GM18520 (cell line): ENCODE measurements around the gene HAGHL.
A peak's percentile ranks its signal among the peaks of the same experiment; 100 is the strongest.

ENCODE experiments used
- ATAC-seq: cut with Tn5 transposase; IDR thresholded peaks from one replicate; pipeline ENCODE4 v1.9.1; 2021; ENCODE audit not compliant: unreplicated experiment

The HAGHL gene, protein sequence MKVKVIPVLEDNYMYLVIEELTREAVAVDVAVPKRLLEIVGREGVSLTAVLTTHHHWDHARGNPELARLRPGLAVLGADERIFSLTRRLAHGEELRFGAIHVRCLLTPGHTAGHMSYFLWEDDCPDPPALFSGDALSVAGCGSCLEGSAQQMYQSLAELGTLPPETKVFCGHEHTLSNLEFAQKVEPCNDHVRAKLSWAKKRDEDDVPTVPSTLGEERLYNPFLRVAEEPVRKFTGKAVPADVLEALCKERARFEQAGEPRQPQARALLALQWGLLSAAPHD

GRCh38 chr16:726438-727290, at the start of gene HAGHL, which contains the start of gene CCDC78:
Gene HAGHL, plus strand, starts transcription at chr16:727106. Its CDS starts 404 bp downstream, at chr16:727510.
Gene CCDC78, minus strand, starts transcription at chr16:726443. Its CDS starts 76 bp downstream, at chr16:726367.
- no peak for ATAC-seq

DNA sequence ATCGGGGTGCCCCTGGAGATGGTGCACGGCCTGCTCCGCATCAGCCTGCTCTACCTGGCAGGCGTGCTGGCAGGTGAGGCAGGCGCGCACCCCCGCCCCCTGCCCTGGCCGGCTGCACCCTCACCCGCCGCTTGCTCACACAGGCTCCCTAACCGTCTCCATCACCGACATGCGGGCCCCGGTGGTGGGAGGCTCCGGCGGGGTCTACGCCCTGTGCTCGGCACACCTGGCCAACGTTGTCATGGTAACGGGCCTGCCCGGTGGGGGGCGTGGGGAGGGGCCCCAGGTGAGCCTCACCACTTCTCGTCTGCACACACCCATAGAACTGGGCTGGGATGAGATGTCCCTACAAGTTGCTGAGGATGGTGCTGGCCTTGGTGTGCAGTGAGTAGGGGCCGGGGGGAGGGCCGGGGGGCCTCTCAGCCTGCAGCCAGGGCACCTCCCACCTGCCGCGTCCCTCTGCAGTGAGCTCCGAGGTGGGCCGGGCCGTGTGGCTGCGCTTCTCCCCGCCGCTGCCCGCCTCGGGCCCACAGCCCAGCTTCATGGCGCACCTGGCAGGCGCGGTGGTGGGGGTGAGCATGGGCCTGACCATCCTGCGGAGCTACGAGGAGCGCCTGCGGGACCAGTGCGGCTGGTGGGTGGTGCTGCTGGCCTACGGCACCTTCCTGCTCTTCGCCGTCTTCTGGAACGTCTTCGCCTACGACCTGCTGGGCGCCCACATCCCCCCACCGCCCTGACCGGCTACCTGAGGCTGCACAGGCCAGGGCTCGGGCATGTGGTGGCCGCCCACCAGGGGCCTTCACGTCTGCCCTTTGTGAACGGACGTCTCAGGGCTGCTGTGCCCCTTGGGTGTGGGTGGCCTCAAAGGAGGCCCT, 49.4 kb upstream of the HAGHL start:
- no peak for ATAC-seq

- ATAC-seq, result no peak
These were observed 48.6 kb upstream of the HAGHL start for GRCh38 chr16:678209-678857.

GRCh38 chr16:678858-679813, 47.8 kb upstream of the HAGHL start:
- ATAC-seq, result no peak

DNA sequence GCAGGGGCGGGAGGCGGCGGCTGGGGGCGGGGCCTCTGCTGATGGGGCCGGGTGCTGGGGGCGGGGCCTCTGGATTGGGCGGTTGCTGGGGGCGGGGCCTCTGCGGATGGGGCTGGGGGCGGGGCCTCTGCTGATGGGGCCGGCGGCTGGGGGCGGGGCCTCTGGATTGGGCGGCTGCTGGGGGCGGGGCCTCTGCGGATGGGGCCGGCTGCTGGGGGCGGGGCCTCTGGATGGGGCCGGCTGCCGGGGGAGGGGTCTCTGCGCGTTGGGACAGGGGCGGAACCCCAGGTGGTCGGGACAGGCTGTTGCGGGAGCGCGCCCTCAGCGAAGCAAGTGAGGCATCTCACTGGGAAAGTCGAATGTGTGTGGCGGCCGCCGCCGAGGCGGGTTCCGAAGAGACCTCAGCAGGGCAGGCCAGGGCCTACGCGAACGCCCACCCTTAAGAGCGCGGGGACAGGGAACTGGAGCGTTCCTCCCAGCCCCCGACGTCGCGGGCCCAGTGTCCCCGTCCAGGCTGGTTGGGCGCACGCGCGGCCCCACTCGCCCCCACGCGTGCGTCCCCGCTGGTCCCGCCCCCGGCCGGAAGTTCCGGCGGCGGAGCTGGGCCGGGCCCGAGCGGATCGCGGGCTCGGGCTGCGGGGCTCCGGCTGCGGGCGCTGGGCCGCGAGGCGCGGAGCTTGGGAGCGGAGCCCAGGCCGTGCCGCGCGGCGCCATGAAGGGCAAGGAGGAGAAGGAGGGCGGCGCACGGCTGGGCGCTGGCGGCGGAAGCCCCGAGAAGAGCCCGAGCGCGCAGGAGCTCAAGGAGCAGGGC, 46.9 kb upstream of the HAGHL start, which contains the start of gene STUB1:
TSS of gene STUB1 (plus strand) at position 597 of the 811 bp plus-strand sequence. CDS start at position 713, 116 bp downstream.
- ATAC-seq, result no peak

DNA sequence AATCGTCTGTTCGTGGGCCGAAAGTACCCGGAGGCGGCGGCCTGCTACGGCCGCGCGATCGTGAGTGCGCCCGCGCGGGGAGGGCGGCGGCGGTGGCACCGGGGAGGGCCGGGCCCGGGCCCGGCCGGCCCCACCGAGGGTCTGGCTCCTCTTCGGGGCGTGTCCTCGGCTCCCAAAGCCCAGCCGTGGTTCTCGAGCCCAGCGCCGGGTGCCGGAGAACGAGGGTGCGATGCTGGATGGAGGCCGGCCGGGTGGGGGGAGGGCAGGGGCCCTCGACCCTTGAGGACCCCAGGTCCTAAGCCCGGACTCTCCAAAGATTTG, 46.3 kb upstream of the HAGHL start:
- no peak for ATAC-seq

GRCh38 chr16:680967-681745, 45.8 kb upstream of the HAGHL start:
- no peak for ATAC-seq

DNA sequence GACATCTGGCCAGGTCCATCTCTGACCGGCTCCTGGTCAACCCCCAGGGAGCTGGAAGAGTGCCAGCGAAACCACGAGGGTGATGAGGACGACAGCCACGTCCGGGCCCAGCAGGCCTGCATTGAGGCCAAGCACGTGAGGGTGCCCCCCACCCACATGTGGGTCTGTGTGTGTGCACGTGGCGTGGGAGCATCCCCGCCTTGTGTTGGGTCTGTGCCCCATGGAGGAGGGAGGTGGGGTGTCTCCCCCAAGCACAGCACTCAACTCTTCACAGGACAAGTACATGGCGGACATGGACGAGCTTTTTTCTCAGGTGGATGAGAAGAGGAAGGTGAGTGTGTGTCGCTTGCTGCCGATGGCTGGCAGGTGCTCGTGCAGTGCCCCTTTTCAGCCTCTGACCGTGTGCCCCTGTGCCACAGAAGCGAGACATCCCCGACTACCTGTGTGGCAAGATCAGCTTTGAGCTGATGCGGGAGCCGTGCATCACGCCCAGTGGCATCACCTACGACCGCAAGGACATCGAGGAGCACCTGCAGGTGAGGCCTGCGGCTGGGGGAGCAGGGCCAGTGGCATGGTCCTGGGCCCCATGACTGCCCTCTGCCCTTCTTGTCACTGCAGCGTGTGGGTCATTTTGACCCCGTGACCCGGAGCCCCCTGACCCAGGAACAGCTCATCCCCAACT, 45.0 kb upstream of the HAGHL start:
- ATAC-seq, result no peak

GRCh38 chr16:682493-683395, 44.2 kb upstream of the HAGHL start:
- no peak for ATAC-seq

DNA sequence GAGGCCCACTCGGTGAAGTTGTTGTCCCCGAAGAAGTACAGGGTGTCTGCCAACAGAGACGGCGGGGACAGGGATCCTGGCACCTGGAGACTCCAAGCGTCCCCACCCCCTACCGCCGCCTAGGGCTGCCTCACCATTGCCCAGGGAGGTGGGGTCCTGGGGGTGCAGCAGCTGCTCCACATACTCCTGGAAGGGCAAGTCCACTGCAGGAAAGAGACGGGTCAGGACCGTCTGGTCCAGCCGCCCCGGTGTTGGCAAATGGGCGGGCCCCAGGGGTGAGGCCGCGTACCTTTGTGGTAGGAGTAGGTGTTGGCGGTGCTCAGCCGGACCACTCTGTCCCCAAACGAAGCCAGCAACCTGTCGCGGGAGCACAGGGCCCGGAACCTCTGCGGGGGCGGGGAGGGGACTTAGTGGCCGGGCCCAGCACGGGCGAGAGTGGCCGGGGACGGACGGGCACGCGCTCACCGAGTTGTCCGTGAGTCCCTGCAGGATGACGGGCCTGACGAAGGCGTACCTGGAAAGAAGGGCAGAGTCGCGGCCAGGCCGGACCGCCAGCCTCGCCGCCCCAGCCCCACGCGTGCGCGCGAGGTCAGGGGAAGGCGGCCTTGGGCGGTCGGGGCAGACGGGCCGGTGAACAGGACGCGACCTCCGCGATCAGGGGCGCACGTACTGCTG, 43.4 kb upstream of the HAGHL start:
- no peak for ATAC-seq

DNA sequence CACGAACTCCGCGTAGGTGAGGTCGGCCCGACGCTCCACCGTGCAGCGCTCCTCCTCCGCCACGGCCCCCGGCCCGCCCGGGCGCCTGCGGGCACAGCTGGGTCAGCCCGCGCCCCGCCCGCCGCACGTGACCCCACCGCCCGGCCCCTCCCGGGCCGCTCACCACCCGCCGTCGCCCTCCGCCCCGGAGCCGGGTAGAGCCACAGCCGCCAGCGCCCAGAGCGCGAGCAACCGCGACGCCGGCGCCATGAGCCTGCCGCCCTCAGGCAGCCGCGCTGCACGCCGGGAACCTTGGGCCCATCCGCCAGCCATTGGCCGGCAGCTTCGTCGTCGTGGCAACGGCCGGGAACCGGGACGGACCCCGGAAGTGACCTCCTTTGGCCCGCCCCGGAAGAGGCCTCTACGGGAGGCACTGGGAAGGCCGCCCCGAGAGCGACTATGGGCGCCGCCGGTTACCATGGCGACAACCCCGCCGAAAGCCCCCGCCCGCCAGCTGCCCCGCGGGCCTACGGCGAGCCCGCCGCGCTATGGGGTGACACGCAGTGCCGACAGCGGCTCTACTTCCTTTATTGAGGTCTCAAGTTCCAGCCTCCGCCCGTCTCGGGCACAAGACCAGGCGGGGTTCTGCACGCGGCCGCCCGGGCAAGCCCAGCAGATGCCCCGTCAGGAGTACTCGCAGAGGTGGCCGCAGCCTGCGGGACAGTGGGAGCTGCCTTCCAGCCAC, 42.7 kb upstream of the HAGHL start, which contains the start of gene JMJD8:
TSS of gene JMJD8 (minus strand) at position 264 of the 724 bp plus-strand sequence. CDS start at position 249, 15 bp downstream.
- peak; percentile 70 for ATAC-seq

GRCh38 chr16:684961-685696, 41.8 kb upstream of the HAGHL start:
- ATAC-seq, result no peak

- ATAC-seq, result no peak
These were observed 40.9 kb upstream of the HAGHL start for GRCh38 chr16:685967-686366.
